Fibroblast of upper back skin (primary cell): ENCODE results near the gene YIPF5.

Experiments used
- DNase-seq: peaks from one replicate; pipeline ENCODE4 v3.0.0-alpha.2; 2013

Gene YIPF5

DNA sequence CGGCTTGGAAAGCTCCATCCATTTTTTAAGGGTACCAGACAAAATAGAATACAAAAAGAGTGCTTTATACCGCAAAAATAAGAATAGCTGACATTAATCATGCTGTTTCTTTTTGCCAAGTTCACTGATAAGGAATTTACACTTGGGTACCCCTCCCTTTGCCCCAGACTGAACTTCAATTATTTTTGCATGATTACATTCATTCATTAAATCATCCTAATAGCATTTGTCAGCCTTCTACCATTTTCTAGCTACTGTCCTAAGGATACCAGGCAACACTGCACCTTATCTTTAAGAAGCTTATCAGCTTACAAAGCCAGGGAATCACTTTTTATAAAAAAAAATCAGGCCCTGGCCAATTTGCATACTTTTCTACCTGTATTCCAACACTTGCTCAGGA lies 48.4 kb downstream of the YIPF5 start:
- no peak for DNase-seq

DNA sequence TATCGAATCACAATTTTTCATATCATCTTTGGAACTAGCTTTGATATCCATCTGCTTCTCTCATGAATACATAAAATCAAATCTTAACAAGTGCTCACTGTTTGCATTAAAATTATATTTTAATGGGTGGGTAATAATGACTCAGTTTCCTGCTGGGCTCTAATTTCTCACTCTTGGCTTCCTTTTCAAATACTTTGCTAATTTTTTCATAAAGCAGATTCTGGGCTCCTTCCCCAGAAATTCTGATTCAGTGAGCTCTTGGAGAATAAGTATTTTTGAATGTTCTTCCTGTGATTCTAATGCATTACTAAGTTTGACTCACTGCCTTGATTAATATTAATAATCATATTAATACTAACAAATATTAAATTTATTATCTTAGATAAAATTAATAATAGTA lies 48.9 kb downstream of the YIPF5 start:
- peak; percentile 28 for DNase-seq

DNA sequence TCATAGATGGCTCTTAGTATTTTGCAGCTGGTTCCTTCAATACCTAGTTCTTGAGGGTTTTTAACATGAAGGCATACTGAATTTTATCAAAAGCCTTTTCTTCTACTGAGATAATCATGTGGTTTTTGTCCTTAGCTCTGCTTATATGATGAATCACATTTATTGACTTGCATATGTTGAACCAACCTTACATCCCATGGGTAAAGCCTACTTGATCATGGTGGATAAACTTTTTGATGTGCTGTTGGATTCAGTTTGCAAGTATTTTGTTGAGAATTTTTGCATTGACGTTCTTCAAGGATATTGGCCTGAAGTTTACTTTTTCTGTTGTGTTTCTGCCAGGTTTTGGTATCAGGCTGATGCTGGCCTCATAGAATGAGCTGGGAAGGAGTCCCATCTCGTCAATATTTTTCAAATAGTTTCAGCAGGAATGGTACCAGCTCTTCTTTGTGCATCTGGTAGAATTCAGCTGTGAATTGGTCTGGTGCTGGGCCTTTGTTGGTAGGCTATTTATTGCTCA lies 49.7 kb downstream of the YIPF5 start:
- peak; percentile 35 for DNase-seq

DNA sequence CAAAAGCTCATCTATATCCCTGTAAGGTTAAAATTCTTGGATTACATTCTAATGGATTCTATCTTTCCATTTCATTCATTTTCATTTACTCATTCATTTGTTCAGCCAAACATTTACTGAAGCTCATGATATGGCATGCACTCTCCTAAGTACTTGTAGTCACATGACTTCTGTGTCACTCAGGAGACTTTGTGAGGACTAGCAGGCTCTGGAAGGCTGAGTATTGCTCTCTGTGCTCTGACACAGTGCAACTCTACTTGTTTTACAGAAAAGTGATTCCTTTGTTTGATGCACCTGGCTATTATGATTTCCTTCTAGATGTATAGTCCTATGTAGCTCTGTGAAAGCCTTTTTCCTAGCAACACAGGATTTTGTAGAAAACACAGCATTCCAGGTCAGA lies 53.0 kb downstream of the YIPF5 start:
- no peak for DNase-seq

DNA sequence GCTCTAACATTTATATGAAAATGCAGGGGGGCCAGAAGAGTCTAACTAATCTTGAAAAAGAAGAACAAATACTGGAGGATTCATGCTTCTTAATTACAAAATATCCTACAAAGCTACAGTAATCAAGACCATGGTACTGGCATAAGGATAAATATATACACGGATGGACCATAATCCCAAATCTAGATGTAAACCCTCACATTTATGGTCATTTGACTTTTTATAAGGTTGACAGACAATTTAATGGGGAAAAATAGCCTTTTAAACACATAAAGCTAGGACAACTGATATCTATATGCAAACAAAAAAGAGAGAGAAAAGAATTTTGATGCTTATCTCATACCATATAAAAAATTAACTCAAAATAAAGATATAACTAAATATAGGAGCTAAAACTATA lies 55.9 kb downstream of the YIPF5 start:
- DNase-seq = no peak
